ENCODE data around the gene ABHD15.
"Not testable (repeated sequence)": the region's sequence is repeated elsewhere in the genome, so short reads cannot be mapped to it uniquely, and the experiment has no call there.

The ABHD15 gene

GRCh38 chr17:29568331-29569244 lies 1.8 kb upstream of the ABHD15 start, which contains the start of gene TP53I13:
Gene TP53I13, plus strand, starts transcription at chr17:29568701. Its CDS starts 58 bp downstream, at chr17:29568759.
- DNase-seq (ENCODE audit: low spot score), result no peak

GRCh38 chr17:29567554-29568330 lies 905 bp upstream of the ABHD15 start:
- no peak for DNase-seq (ENCODE audit: low spot score)

GRCh38 chr17:29567304-29567553 lies 392 bp upstream of the ABHD15 start:
- DNase-seq (ENCODE audit: low spot score), result no peak

DNA sequence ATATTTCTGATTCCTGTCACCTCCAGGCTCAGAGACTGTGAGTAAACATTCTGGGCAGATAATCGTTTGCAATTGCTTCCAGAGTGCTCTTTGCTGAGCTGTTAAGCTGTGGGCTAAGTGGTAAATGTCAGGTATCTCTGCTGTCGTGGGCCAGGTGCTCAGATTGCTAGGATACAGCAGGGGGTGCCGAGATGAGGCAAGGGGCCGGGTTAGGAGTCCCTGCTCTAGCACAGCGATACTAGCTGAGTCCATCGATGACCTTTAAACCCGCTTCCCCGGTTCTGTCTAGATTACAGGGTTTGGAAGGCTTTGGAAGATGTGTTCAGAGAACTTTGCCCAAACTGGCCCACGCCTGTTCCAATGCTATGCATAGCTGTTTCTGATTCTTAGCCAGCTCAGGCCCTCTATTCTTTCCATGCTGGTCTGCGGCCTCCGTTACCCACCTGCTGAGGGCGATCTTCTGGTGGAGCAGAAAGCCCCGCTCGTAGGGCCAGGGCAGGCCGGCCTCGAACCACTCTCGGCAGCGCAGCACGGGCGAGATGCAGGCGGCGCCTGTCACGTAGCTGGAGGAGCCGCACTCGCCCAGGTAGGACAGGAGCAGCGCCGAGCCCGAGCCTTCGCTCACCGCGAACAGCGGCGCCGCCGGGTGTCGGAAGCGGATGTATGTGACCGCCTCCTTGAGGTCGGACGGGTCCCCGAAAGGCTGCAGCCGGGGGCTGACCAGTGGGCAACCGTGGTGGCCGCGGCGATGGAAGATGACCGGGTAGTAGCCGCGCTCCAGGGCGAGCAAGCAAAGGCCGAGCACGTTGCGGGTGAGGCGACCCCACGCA lies 979 bp downstream of the ABHD15 start:
- no peak for DNase-seq (ENCODE audit: low spot score)

- DNase-seq (ENCODE audit: low spot score), result no peak
These were observed 3.0 kb downstream of the ABHD15 start for GRCh38 chr17:29563816-29564215.

DNA sequence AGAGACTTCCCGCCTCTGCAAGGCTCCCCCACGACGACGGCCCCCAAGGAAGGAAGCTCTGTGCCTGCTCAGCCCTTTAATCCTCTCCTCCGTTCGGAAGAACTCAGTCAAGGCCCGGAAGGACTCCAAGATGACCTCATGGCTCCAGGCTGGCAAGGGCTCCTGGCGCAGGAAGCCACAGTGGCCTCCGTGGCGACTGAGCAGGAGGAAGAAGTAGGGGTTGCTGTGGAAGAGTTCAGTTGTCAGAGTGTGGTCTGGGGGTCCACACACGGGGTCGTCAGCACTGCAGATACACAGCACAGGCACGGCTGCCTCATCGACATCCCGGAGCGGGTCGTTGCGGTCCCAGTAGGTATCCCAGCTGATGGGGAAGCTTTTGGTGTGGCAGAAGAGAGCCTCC lies 4.2 kb downstream of the ABHD15 start:
- DNase-seq (ENCODE audit: low spot score), result no peak

DNA sequence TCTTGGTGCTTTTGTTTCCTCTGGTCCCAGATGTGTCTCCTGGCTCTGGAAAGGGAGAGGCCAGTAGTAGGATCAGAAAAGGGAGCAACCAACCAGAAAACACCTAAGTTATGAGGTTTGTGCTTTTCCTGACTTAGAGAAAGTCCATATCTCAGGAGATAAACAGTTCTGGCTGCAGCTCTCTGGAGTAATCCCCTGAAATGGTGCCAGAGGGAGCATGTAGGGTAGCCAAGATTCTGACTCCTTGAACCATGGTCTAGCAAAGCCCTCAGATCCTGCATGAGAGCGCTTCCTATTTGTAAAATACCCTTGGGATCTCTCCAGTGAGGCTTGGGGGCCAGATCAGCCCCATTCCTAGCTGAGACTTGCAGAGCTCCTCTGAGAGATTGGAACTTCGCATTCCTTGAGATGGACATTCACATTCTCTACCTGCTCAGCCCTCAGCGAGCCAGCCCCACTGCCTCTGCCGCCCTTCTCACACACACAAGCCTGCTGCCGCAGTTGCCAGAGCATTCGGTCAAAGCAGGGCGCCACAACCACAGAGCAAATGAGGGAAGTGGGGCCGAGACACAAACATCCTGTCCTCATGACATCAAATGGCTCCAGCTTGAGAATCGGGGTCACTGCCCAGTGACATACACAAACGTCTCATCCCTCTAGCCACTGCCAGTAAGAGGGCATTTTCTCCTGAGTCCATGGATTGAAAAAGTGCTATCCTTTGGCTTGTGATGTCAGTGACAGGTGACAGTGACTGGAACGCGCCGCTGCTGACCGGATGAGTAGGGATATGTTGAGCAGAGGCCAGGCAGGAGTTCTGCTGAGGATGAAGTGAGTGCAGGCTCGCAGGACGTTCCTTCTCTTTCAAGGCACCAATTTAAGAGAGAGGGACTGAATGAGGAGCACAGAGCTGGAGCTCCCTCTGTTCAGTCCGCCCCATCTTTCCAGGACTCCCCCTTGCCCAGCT lies 5.0 kb downstream of the ABHD15 start:
- no peak for DNase-seq (ENCODE audit: low spot score)

GRCh38 chr17:29560316-29560715 lies 6.5 kb downstream of the ABHD15 start:
- DNase-seq (ENCODE audit: low spot score), result no peak

DNA sequence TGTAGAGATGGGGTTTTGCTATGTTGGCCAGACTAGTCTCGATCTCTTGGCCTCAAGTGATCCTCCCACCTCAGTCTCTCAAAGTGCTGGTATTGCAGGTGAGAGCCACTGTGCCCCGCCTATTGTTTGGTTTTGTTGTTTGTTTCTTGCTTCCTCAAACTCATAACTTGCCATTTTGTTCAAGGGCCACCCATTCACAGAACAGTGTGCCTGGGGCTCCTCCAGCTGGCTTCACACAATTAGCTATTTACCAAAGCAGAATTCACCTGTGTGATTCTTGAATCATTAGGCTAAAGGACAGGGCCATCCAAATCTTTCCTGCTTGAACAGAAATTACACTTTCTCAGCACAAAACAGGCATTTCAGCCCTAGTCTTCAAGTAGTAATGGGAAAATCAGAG lies 7.2 kb downstream of the ABHD15 start:
- DNase-seq (ENCODE audit: low spot score), result no peak

- DNase-seq (ENCODE audit: low spot score), result not testable (repeated sequence)
These were observed 8.7 kb downstream of the ABHD15 start for GRCh38 chr17:29558139-29558538.

- no peak for DNase-seq (ENCODE audit: low spot score)
These were observed 9.1 kb downstream of the ABHD15 start for GRCh38 chr17:29557739-29558116.

DNA sequence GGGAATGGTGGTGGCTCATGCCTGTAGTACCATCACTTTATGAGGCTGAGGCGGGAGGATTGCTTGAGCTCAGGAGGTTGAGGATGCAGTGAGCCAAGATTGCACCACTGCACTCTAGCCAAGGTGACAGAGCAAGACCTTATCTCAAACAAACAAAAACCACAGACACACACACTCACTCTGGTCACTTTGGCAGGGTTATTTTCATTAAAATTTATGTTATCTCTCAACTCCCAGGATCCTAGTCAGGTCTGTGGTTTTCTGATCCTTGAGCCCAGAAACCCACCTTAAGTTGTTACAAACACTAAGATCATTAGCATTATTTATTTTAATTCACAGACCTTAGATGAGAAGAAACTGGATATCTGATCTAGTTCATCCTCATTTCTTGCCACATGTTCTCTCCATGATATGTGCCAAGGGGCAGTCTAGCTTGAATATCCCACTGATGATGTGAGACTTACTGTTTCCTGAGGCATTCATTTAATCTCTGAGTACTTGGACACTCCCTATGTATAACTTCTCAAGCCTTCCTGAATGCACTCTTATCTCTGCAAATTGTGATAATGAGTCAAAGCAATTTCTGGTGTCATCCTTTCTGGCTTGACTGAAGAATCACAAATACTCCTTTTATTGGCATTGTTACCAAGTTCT lies 9.6 kb downstream of the ABHD15 start:
- DNase-seq (ENCODE audit: low spot score), result no peak

DNA sequence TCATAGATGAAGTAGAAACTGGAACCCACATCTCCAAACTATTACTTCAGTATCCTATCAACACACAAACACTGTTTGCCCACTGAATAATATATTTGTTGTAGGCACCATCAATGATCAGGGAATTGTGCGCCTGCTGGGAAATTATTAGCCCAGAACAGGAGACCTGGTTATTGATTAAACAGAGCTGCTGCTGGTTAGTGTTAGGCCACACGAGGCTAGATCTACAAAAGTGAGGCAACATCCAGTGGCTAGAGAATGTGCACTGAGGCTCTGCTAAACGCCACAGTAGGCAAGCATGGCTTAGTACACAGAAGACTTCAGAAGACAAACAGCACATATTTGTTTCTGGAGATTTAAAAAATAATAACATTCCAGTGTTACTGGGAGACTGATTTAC lies 11.0 kb downstream of the ABHD15 start:
- DNase-seq (ENCODE audit: low spot score), result no peak

GRCh38 chr17:29549177-29549923 lies 17.5 kb downstream of the ABHD15 start:
- DNase-seq (ENCODE audit: low spot score), result no peak

- no peak for DNase-seq (ENCODE audit: low spot score)
These were observed 20.0 kb downstream of the ABHD15 start for GRCh38 chr17:29546830-29547229.

DNA sequence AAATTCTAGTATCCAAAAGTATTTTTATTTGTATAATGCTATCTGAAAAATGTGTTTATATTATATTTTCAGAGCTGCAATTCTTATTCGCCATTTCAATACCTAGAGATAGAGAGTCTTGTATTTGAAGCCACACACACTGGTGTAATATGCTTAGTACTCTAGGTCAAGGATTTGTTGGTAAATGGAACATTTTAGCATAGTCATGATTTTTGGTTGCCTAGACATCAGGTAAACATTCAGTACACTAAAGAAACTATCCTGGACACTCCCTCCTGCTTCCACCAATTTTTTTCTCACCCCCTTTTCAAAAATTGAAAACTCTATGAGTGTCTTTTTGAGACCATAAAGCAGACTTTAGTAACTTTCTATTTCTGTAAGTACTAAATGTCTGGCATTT lies 20.8 kb downstream of the ABHD15 start:
- DNase-seq (ENCODE audit: low spot score), result no peak

GRCh38 chr17:29544066-29544465 lies 22.8 kb downstream of the ABHD15 start:
- no peak for DNase-seq (ENCODE audit: low spot score)

GRCh38 chr17:29533976-29534375 lies 32.9 kb downstream of the ABHD15 start:
- DNase-seq (ENCODE audit: low spot score), result no peak

DNA sequence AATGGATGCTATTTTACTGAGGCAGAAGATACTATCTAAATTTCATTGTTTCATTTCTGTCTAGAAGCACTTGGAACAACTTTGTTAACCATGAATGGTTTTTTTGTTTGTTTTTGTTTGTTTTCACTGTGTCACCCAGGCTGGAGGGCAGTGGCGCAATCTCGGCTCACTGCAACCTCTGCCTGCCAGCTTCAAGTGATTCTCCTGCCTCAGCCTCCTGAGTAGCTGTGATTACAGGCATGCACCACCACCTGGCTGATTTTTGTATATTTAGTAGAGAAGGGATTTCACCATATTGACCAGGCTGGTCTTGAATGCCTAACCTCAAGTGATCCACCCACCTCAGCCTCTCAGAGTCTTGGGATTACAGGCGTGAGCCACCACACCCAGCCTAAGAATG lies 40.5 kb downstream of the ABHD15 start:
- DNase-seq (ENCODE audit: low spot score), result no peak

- DNase-seq (ENCODE audit: low spot score), result no peak
These were observed 42.1 kb downstream of the ABHD15 start for GRCh38 chr17:29524692-29525091.

Measured in hematopoietic multipotent progenitor cell treated with erythropoietin and hydrocortisone succinate and interleukin-3 and kit ligand, for 15 days (in vitro differentiated cells).